ENCODE results near the gene PPP1R1A.

PPP1R1A gene

DNA sequence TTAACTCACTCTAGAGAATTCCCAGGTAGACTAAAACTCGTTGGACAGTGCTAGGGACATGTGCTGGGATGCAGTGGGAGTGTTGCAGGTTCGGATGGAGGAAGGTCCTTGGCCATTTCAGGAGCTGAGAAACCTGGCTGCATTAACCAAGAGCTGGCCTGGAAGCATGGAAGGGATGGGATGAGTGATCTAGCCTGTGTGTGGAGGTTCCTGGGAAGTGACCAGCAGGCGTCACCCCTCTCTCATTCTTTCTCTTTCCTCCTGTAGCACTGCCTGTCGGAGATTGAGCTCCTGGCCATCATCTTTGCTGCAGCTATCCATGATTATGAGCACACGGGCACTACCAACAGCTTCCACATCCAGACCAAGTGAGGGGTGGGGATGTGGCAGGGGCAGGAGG, 15.6 kb downstream of the PPP1R1A start:
- no peak for DNase-seq (ENCODE audit: low spot score in 2 of 2)
- in situ Hi-C loops (cut with MboI; ENCODE audit: low sequenced_read_pairs), result no loop called here
- no peaks in the 10 kb centered on the region for H3K27me3 ChIP-seq (ENCODE audit: low read depth)

DNA sequence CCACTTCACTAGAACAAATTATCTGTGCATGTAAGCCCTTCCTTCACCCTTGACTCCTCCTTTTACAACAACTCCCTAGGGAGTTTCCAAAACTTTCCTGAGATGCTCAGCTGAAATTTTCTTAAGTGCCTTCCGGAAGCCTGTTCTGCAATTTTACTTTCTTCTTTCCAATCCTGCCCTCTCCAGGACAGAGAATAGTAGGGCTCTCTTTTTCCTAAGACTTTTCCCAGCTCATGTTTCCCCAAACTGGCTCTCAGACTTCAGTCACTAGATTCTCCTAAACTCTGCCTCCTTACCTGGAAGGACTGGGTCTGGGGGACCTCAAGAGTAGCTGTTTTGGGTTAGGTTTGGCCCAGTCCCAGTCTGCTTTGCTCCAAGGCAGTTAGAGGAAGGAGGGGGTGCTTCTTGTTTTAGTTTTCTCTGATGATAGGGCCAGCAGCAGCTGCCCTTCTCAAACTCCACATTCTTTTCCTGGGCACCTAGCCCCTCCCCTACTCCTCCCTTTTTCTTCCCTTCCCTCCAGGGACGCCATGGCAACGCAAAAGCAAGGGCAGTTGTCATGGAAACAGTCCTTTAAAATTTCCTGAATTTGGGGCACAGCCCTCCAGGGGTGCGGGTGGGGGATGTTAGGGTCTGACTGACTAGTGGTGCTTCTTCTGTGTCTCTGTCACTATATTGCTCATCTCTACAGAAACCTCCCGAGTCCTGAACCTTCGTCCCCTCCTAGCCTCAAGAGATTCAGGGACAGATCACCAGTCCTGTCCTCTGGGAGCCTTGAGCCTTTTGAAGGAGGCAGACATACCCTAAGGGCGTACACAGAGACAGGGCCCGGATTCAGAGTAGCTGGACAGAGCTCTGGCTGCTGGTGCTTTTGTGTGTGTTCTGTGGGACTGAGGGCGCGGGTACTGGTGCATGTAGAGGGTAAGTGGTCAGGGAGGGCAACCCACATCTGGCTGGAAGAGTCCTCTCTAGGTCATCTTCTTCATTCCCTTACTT, 17.0 kb downstream of the PPP1R1A start:
- no peak for DNase-seq (ENCODE audit: low spot score in 2 of 2)
- H3K36me3 ChIP-seq (replicated peaks), result no peaks in the 10 kb centered on the region
- in situ Hi-C loops (cut with MboI; ENCODE audit: low sequenced_read_pairs), result no loop called here
- H3K4me1 ChIP-seq, result no peaks in the 10 kb centered on the region; the same call in 1 of the 2 replicates
- H3K9me3 ChIP-seq, result no peaks in the 10 kb centered on the region
- H3K27me3 ChIP-seq (ENCODE audit: low read depth), result no peaks in the 10 kb centered on the region
- no peak overlapping the region for H3K4me3 ChIP-seq

More for the DNA sequence above, 15.6 kb downstream of the PPP1R1A start:
- Histone ChIP-seq H3K4me1 (no peaks in the 10 kb centered on the region), H3K4me3 (no peak overlapping the region), H3K36me3 (replicated peaks) (no peaks in the 10 kb centered on the region), H3K9me3 (no peaks in the 10 kb centered on the region)

DNA sequence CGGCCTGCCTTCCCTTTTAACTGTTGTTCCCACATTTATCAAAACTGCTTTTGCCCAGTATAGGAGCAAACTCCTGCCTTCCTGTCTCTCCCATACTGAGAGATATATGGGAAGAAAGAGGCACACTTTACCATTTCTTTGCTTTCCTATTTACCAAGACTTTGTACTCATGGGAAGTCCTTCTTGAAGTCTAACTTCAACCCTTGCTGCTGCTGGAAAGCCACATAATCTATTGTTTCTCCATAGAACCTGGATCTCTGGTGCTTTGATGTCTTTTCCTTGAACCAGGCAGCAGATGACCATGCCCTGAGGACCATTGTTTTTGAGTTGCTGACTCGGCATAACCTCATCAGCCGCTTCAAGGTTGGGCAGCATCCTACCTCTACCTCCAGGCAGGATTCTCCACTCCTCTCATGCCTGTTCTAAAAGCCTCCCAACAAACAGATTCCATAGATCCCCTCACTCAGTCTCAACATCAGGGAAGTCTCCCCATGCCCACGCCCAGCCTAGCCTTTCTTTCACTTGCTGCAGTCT, 18.4 kb downstream of the PPP1R1A start:
- no peak for DNase-seq (ENCODE audit: low spot score in 2 of 2)
- Histone ChIP-seq H3K36me3 (replicated peaks) (no peaks in the 10 kb centered on the region), H3K4me1 (peaks cover 11% of the 10 kb centered on the region), H3K4me3 (no peak overlapping the region), H3K9me3 (no peaks in the 10 kb centered on the region), H3K27me3 (ENCODE audit: low read depth) (no peaks in the 10 kb centered on the region)
- in situ Hi-C loops (cut with MboI; ENCODE audit: low sequenced_read_pairs), result no loop called here

DNA sequence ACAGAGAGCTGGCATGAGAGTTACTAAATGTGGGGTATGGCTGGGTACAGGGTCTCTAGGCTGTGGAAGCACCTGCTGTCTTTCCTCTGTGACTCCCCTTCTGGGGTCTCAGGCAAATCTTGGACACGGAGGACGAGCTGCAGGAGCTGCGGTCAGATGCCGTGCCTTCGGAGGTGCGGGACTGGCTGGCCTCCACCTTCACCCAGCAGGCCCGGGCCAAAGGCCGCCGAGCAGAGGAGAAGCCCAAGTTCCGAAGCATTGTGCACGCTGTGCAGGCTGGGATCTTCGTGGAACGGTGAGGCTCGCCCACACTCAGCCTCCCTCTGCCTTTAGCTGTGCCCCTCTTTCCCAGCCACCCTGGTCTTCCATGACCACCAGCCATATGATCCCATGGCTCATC, 19.4 kb downstream of the PPP1R1A start:
- no peaks in the 10 kb centered on the region for H3K36me3 ChIP-seq (replicated peaks)
- no peaks in the 10 kb centered on the region for H3K27me3 ChIP-seq (ENCODE audit: low read depth)
- H3K4me1 ChIP-seq, result peaks cover 16% of the 10 kb centered on the region
- no peak overlapping the region for H3K4me3 ChIP-seq
- no peaks in the 10 kb centered on the region for H3K9me3 ChIP-seq
- in situ Hi-C loops (cut with MboI; ENCODE audit: low sequenced_read_pairs), result no loop called here
- DNase-seq (ENCODE audit: low spot score in 2 of 2), result no peak

DNA sequence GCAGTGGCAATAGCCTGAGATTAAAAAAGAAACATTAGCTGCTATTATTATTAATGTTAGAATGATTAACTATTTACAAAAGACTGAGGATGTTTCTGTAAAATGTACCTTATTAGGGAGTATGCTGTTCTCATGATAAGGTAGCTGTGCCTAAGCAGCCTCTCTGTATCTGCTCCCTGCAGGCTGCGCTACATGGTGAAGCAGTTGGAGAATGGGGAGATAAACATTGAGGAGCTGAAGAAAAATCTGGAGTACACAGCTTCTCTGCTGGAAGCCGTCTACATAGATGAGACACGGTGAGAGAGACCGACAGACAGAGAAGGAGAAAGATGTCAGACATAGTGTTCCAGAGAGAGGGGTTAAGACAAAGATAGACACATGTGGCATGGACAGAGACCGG, 21.7 kb downstream of the PPP1R1A start:
- Histone ChIP-seq H3K4me1 (peaks cover 16% of the 10 kb centered on the region), H3K4me3 (no peak overlapping the region), H3K27me3 (ENCODE audit: low read depth) (no peaks in the 10 kb centered on the region), H3K9me3 (no peaks in the 10 kb centered on the region), H3K36me3 (replicated peaks) (no peaks in the 10 kb centered on the region)
- no peak for DNase-seq (ENCODE audit: low spot score in 2 of 2)
- in situ Hi-C loops (cut with MboI; ENCODE audit: low sequenced_read_pairs), result no loop called here

DNA sequence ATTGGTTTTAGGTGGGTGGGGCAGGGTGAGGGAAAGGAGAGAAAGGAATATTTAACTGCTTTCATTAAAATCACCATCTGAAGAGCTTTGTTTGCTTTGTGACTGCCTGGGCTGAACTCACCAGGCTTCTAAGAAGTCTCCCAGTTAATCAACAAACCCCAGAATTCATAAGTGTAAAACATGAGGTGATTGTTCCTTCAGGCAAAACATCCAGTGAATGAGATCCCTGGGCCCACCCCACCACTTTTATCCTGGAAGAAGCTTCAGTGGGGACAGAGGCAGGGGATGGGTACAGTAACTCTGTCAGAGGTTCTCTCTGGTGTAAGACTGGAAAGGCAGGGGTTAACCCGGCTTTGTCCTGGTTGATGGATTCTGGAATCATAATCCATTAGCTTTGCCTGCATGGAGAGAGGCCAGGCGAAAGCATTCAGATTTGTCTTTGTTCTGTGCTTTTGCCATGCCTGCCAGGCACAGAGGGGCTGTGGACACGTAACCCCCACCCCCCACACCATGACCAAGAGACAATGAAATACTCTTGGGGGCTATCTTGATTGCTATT, 22.4 kb downstream of the PPP1R1A start:
- DNase-seq (ENCODE audit: low spot score in 2 of 2), result peak in 1 of 2 experiments; percentile 36
- H3K36me3 ChIP-seq (replicated peaks), result no peaks in the 10 kb centered on the region
- H3K27me3 ChIP-seq (ENCODE audit: low read depth), result no peaks in the 10 kb centered on the region
- H3K4me1 ChIP-seq, result peaks cover 16% of the 10 kb centered on the region
- in situ Hi-C loops (cut with MboI; ENCODE audit: low sequenced_read_pairs), result no loop called here
- no peak overlapping the region for H3K4me3 ChIP-seq
- no peaks in the 10 kb centered on the region for H3K9me3 ChIP-seq

DNA sequence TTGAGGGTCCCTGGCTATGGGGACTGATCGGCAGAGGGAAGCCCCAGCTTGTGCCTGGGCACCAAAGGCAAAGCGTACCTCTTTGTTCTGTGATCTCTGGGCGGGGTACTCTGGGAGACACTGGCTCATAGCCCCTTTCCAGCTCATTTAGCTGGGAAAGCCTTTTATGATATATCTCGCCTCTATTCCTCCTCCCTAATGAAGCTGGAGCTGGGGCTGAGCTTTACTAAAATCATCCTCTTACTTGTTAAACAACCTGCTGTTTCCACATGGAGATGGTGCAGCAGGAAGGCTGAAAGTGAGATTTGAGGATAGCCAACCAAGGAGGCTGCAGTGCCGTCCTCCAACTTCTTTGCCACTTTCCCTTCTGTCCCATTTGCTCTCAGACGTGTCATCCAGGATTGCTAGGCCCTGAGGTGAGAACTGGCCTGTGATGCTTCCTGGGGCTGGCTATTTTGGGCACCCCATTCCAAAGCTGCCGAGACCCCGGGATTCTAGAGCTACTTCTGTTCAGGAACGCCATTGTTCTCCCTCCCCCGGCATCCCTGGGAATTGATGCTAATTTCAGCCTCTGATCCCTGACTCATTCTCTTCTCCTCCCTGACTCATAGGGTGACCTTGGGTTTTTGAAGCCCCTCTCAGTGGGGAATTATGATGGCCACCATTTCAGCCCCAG, 23.0 kb downstream of the PPP1R1A start:
- H3K4me1 ChIP-seq, result peaks cover 16% of the 10 kb centered on the region

DNA sequence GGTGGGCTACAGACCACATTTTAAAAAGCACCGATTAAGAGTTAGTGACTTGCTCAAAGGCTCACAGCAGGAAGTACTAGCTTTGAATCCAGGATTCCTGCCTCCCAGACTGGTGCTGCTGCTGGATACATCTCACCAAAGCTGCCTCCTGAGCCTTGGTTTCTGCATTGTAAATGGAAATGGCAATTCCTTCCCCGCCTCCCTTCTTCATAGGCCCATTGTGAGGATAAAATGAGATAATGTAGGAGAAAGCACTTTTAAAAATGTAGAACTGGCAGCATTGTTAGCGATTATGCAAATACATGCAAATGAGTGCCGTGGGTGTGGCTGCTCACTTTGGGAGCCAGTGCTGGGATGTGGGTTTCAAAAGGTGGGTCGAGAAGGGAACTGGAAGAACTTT, 23.7 kb downstream of the PPP1R1A start:
- Histone ChIP-seq H3K9me3 (no peaks in the 10 kb centered on the region), H3K4me1 (peaks cover 16% of the 10 kb centered on the region), H3K36me3 (replicated peaks) (no peaks in the 10 kb centered on the region), H3K27me3 (ENCODE audit: low read depth) (no peaks in the 10 kb centered on the region), H3K4me3 (no peak overlapping the region)
- no peak for DNase-seq (ENCODE audit: low spot score in 2 of 2)
- in situ Hi-C loops (cut with MboI; ENCODE audit: low sequenced_read_pairs), result no loop called here

More for the DNA sequence above, 23.0 kb downstream of the PPP1R1A start:
- Histone ChIP-seq H3K4me3 (no peak overlapping the region), H3K27me3 (ENCODE audit: low read depth) (no peaks in the 10 kb centered on the region), H3K9me3 (no peaks in the 10 kb centered on the region), H3K36me3 (replicated peaks) (no peaks in the 10 kb centered on the region)
- in situ Hi-C loops (cut with MboI; ENCODE audit: low sequenced_read_pairs), result no loop called here
- DNase-seq (ENCODE audit: low spot score in 2 of 2), result no peak

DNA sequence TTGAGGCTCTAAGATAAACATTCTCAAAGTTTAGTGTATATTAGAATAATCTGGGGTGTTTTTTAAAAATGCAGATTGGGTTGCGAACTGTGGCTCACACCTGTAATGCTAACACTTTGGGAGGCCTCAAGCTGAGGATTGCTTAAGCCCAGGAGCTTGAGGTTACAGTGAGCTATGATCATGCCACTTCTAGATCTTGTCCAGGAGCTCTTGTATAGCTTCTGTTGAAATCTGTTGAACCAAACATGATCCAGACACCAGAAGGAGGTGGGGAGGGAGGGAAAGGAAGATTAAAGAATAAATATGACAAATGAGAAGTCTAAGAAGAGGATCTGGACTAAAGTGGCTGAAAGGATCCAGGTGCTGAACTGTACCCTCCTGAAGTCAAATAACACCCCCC, 24.7 kb downstream of the PPP1R1A start:
- no peaks in the 10 kb centered on the region for H3K27me3 ChIP-seq (ENCODE audit: low read depth)
- no peaks in the 10 kb centered on the region for H3K36me3 ChIP-seq (replicated peaks)
- no peaks in the 10 kb centered on the region for H3K9me3 ChIP-seq
- no peak overlapping the region for H3K4me3 ChIP-seq
- H3K4me1 ChIP-seq, result peaks cover 16% of the 10 kb centered on the region
- DNase-seq (ENCODE audit: low spot score in 2 of 2), result no peak
- in situ Hi-C loops (cut with MboI; ENCODE audit: low sequenced_read_pairs), result no loop called here

DNA sequence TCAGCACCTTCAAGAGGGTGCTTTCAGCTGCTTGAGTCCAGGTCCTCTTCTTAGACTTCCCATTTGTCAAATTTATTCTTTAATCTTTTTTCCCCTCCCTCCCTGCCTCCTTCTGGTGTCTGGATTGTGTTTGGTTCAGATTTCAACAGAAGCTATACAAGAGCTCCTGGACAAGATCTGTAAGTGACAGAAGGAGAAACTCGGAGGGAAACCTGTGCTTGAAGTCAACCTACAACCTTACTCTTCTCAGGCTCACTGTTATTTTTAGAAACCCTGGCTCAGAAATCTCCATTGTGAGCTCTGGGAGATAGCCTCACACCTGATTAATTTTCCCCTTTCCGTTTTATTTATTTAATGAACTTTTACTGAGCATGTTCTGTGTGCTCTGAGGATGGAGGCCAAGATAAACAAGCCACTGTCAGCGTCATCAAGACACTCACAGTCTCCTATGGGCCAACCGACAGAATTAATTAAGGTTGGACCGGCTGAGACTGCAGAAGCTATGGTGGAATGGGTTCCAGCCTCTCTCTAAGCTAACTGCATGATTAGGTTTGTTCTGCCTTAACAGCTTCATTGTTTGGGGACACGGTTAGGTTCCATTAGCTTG, 25.6 kb downstream of the PPP1R1A start:
- in situ Hi-C loops (cut with MboI; ENCODE audit: low sequenced_read_pairs), result no loop called here
- DNase-seq (ENCODE audit: low spot score in 2 of 2), result no peak
- Histone ChIP-seq H3K9me3 (no peaks in the 10 kb centered on the region), H3K27me3 (ENCODE audit: low read depth) (no peaks in the 10 kb centered on the region), H3K4me3 (no peak overlapping the region), H3K4me1 (peaks cover 16% of the 10 kb centered on the region), H3K36me3 (replicated peaks) (no peaks in the 10 kb centered on the region)

DNA sequence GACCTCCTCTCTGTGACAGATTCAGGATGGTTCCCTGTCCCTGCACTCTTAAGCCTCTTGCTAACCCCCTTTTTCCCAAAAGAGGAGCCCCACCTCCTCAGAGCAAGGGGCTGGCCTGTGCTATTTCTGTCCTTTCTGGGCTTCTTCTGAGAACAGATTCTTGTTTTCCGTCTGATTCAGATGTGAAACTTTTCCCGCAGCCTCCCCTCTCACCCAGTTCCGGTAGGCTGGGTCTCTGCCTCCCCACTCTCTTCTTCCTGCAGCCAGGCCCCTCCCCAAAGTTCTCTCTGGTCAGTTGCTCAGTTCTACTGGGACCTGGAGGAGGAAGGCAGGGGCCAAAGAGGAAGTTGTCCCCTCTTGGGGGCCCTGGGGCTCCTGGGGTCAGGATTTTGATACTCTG, 27.3 kb downstream of the PPP1R1A start:
- no peaks in the 10 kb centered on the region for H3K27me3 ChIP-seq (ENCODE audit: low read depth)
- DNase-seq (ENCODE audit: low spot score in 2 of 2), result no peak
- H3K4me1 ChIP-seq, result peaks cover 15% of the 10 kb centered on the region
- in situ Hi-C loops (cut with MboI; ENCODE audit: low sequenced_read_pairs), result no loop called here
- H3K4me3 ChIP-seq, result no peak overlapping the region
- no peaks in the 10 kb centered on the region for H3K9me3 ChIP-seq
- H3K36me3 ChIP-seq (replicated peaks), result no peaks in the 10 kb centered on the region

DNA sequence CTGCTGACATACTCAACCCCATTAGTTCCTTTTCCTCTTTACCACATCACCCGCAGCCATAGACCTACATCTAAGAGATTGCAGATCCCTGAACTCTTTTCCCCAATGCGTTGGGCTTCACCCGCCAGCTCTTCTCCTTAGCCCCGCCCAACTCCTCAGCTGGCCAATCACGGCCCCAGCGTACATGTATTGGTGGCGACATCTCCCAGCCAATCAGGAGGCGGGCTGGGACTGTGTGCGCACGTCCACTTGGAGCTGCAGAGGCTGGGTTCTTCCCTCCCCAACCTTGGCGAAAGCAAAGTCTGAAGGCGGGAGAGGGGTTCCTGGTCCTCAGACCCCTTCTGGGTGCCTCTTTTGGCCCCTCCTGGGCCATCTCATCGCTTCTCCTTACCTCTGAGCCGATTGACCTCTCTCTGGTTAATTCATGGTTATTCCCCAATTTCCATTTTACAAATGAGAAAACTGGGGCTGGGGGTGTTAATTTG, 28.0 kb downstream of the PPP1R1A start:
- Histone ChIP-seq H3K36me3 (replicated peaks) (no peaks in the 10 kb centered on the region), H3K4me1 (peaks cover 7% of the 10 kb centered on the region), H3K27me3 (ENCODE audit: low read depth) (peaks cover 1% of the 10 kb centered on the region; the same call in 1 of the 2 replicates), H3K9me3 (no peaks in the 10 kb centered on the region), H3K4me3 (no peak overlapping the region)
- no peak for DNase-seq (ENCODE audit: low spot score in 2 of 2)
- in situ Hi-C loops (cut with MboI; ENCODE audit: low sequenced_read_pairs), result no loop called here

DNA sequence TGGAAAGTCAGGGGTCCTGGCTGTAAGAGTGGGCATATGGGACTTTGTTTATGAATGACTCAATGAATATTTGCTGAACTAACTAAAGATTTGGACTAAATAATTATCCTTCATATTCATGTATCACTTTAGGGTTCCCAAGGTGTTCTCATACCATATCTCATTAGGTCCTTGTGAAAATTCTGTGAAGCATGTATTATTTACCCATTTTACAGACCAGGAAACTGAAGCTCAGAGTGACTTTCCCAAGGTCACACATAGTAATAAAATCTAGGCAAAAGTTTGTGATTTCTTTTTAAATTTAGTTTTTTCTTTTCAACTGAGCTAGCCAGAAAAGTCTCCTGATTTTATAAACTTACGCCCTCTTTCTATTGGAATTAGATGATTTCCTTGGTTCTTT, 29.7 kb downstream of the PPP1R1A start:
- Histone ChIP-seq H3K9me3 (no peaks in the 10 kb centered on the region), H3K27me3 (ENCODE audit: low read depth) (peaks cover 4% of the 10 kb centered on the region; the same call in 1 of the 2 replicates), H3K36me3 (replicated peaks) (no peaks in the 10 kb centered on the region), H3K4me1 (no peaks in the 10 kb centered on the region), H3K4me3 (no peak overlapping the region)
- DNase-seq (ENCODE audit: low spot score in 2 of 2), result no peak
- in situ Hi-C loops (cut with MboI; ENCODE audit: low sequenced_read_pairs), result no loop called here

All from HAP-1 (cell line).